Tibial nerve (tissue), 4 donors: ENCODE results near the gene CD151. TPM values are rescaled to one million over a fixed set of nuclear protein-coding genes. Genes with fewer than 3 reads are reported as not detected.

ENCODE experiments used
- DNase-seq, 2 donors: peaks; one replicate each; pipeline ENCODE4 v3.0.0-alpha.2; 2019; ENCODE audit warnings: low spot score in 2 of 2
- H3K27ac ChIP-seq, 4 donors: fragments of 200-600 bp; sonication (generic) in 3 of 4; one replicate each; pipeline ENCODE4 v1.5.1; 2017 to 2019; ENCODE audit warnings: mild to moderate bottlenecking in 1 of 4
- H3K27me3 ChIP-seq, 2 donors: fragments of 200-600 bp; sonication (generic) in 1 of 2; one replicate each; pipeline versions ENCODE4 v1.5.1 to v1.6.0; 2017 to 2019
- H3K36me3 ChIP-seq, 3 donors: fragments of 200-600 bp; sonication (generic); one replicate each; pipeline ENCODE4 v1.5.1; 2018 to 2019
- H3K4me1 ChIP-seq, 4 donors: fragments of 200-600 bp; sonication (generic) in 3 of 4; one replicate each; pipeline ENCODE4 v1.5.1; 2017 to 2019
- H3K4me3 ChIP-seq, 4 donors: fragments of 200-600 bp; sonication (generic) in 3 of 4; one replicate each; pipeline ENCODE4 v1.5.1; 2017 to 2019; ENCODE audit warnings: mild to moderate bottlenecking in 1 of 4, moderate library complexity in 1 of 4
- H3K9me3 ChIP-seq, 4 donors: fragments of 200-600 bp; sonication (generic) in 3 of 4; one replicate each; pipeline ENCODE4 v1.5.1; 2017 to 2019
- EP300 ChIP-seq, 2 donors: sonication (generic); formaldehyde crosslinking; IDR thresholded peaks; one replicate each; pipeline ENCODE4 v1.6.1; 2017; ENCODE audit warnings: antibody characterized with exemption in 2 of 2, mild to moderate bottlenecking in 1 of 2
- POLR2A ChIP-seq, 2 donors: fragments of 450-650 bp; IDR thresholded peaks; one replicate each; pipeline ENCODE4 v1.6.1; 2017; ENCODE audit warnings: antibody characterized with exemption in 2 of 2, mild to moderate bottlenecking in 2 of 2, moderate library complexity in 2 of 2
- WGBS, 2 donors: methylation state at CpG; one replicate each; pipeline ENCODE4 v1.1.5; 2018; 5-methylcytosine and 5-hydroxymethylcytosine counted together
- total RNA-seq, 4 donors: library from RNA; depleted of rRNA; stranded (reverse); fragments of >200 nt; gene quantifications; one replicate each; pipeline ENCODE4 v1.1.0, GENCODE V29; 2016
- TF ChIP-seq, protein P1 (sequence below), 5 experiments: fragments of 200-600 bp in 3 of 5; fragments of 450-650 bp in 2 of 5; sonication (generic) in 3 of 5; IDR thresholded peaks; one replicate each; pipeline ENCODE4 v1.5.1; 2016 to 2019; ENCODE audit warnings: antibody characterized with exemption in 5 of 5, mild to moderate bottlenecking in 3 of 5, moderate library complexity in 2 of 5

The CD151 gene
- total RNA-seq, 4 donors from 2014 or later: 264 to 309 (median 281) TPM

DNA sequence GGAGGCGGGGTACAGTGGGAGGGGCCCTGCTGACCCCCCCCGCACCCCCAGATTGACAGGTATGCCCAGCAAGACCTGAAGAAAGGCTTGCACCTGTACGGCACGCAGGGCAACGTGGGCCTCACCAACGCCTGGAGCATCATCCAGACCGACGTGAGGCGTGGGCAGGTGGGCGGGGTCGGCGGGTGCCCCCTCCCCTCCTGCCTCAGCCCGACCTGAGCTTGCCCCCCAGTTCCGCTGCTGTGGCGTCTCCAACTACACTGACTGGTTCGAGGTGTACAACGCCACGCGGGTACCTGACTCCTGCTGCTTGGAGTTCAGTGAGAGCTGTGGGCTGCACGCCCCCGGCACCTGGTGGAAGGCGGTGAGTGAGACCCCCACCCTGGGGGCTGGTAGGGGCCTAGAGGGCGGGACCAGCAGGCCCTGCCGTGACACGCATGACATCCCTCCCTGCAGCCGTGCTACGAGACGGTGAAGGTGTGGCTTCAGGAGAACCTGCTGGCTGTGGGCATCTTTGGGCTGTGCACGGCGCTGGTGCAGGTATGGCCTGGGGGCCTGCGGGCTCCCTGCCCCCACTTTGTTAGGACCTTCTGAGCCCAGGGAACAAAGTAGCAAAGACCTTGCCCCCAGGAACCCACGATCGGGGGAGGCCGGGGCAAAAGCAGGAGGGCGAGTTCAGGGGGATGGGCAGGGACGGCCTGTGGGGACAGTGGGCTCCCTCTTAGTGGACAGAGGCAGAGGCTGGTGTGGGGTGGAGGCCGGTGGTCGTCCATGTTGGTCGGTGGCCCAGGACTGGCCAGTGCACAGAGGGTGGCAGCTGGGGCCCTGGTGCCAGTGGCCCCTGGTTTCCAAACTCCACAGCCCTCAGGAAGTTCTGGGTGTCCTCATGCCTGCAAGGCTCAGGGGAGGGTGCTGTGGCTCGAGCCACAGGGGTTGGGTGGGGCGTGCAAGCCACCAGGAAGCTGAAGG, 33.0 kb downstream of the CD151 start:
- H3K4me1 ChIP-seq: peaks cover 0 to 28% (median 3%) of the 10 kb centered on the region in 4 donors
- TF ChIP-seq, protein P1, sequence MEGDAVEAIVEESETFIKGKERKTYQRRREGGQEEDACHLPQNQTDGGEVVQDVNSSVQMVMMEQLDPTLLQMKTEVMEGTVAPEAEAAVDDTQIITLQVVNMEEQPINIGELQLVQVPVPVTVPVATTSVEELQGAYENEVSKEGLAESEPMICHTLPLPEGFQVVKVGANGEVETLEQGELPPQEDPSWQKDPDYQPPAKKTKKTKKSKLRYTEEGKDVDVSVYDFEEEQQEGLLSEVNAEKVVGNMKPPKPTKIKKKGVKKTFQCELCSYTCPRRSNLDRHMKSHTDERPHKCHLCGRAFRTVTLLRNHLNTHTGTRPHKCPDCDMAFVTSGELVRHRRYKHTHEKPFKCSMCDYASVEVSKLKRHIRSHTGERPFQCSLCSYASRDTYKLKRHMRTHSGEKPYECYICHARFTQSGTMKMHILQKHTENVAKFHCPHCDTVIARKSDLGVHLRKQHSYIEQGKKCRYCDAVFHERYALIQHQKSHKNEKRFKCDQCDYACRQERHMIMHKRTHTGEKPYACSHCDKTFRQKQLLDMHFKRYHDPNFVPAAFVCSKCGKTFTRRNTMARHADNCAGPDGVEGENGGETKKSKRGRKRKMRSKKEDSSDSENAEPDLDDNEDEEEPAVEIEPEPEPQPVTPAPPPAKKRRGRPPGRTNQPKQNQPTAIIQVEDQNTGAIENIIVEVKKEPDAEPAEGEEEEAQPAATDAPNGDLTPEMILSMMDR (IDR thresholded peaks at IDR 0.05): no peak
- TF ChIP-seq POLR2A (IDR thresholded peaks at IDR 0.05): no peak
- no peak for TF ChIP-seq EP300 (IDR thresholded peaks at IDR 0.05)
- DNase-seq: no peak
- WGBS, 2 donors: 73 to 83% methylated on average over 12 to 36 of the region's 41 CpGs
- no peak overlapping the region for H3K4me3 ChIP-seq
- no peaks in the 10 kb centered on the region for H3K9me3 ChIP-seq
- no peaks in the 10 kb centered on the region for H3K27me3 ChIP-seq
- H3K36me3 ChIP-seq: peaks cover 0 to 83% (median 0%) of the 10 kb centered on the region in 3 donors
- no peak overlapping the region for H3K27ac ChIP-seq

DNA sequence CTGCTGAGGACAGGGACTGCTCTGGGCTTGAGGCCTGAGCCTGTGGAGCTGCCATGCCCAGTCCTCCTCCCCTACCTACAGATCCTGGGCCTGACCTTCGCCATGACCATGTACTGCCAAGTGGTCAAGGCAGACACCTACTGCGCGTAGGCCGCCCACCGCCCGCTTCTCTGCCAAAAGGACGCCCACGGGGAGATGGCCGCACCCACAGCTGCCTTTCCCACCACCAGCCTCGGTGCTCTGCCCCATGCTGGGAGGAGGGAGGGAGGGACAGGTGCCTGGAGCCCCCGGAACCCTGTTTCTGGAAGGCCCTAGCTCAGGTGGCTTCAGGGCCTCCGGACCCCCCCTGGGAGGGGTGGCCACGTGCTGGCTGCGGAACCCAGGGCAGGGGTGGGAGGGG, 33.7 kb downstream of the CD151 start:
- Histone ChIP-seq H3K36me3 (peaks cover 0 to 83% (median 0%) of the 10 kb centered on the region in 3 donors), H3K9me3 (no peaks in the 10 kb centered on the region), H3K4me1 (peaks cover 0 to 20% (median 3%) of the 10 kb centered on the region in 4 donors), H3K27me3 (no peaks in the 10 kb centered on the region), H3K27ac (no peak overlapping the region), H3K4me3 (no peak overlapping the region)
- 79 to 86% methylated on average over 9 to 10 of the region's 14 CpGs for whole genome bisulfite sequencing, 2 donors
- no peak for TF ChIP-seq EP300 (IDR thresholded peaks at IDR 0.05)
- TF ChIP-seq, protein P1 (IDR thresholded peaks at IDR 0.05): no peak
- TF ChIP-seq POLR2A (IDR thresholded peaks at IDR 0.05): no peak
- no peak for DNase-seq

DNA sequence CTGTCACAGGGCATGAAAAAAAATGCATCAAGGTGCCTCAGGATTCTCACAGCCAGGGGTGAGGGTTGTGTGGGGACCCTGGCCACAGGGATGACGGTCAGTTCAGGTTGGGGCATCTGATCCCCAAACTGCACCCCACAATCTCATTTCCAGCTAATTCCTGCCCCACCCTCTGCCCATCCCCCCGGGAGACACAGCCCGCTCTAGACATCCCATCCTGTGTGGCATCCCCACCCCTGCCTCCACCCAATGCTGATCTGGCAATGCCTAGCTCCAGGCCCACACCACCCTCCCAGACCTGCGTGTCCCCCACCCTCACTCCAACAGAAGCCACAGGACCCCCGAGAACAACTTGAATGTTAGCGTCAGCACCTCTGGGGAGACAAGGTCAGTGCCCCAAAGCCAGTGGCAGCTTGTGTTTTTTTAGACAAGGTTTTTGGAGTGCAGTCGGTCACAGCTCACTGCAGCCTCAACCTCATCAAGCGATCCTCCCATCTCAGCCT, 35.2 kb downstream of the CD151 start:
- H3K27ac ChIP-seq: no peak overlapping the region
- H3K9me3 ChIP-seq: no peaks in the 10 kb centered on the region
- peaks cover 0 to 6% (median 0%) of the 10 kb centered on the region in 4 donors for H3K4me1 ChIP-seq
- no peaks in the 10 kb centered on the region for H3K27me3 ChIP-seq
- WGBS, 2 donors: 80 to 82% methylated on average over 8 of the region's 8 CpGs
- H3K4me3 ChIP-seq: no peak overlapping the region
- H3K36me3 ChIP-seq: peaks cover 0 to 77% (median 0%) of the 10 kb centered on the region in 3 donors
- TF ChIP-seq POLR2A (IDR thresholded peaks at IDR 0.05): no peak
- TF ChIP-seq, protein P1 (IDR thresholded peaks at IDR 0.05): no peak
- no peak for TF ChIP-seq EP300 (IDR thresholded peaks at IDR 0.05)
- no peak for DNase-seq

DNA sequence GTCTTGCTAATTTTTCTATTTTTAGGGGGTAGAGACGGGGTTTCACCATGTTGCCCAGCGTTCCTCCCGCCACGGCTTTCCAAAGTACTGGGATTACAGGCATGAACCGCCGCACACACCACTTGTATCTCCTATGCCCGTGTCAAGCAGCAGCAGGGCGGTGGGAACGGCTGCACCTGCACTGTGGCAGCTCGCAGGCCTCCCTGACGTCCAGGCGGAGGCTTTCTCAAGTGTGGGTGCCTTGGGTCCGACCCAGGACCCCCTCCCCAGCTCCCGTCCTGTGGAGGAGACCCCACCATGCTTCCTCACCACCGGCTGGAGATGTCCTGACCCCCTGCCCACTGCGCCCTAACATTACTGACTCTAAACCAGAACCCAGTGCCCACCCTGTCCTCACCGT, 35.6 kb downstream of the CD151 start:
- Histone ChIP-seq H3K36me3 (peaks cover 0 to 72% (median 0%) of the 10 kb centered on the region in 3 donors), H3K27ac (no peak overlapping the region), H3K27me3 (no peaks in the 10 kb centered on the region), H3K4me3 (no peak overlapping the region), H3K9me3 (no peaks in the 10 kb centered on the region), H3K4me1 (peaks cover 0 to 2% (median 0%) of the 10 kb centered on the region in 4 donors)
- DNase-seq: no peak
- 83 to 90% methylated on average over 12 to 17 of the region's 17 CpGs for WGBS, 2 donors
- TF ChIP-seq, protein P1 (IDR thresholded peaks at IDR 0.05): no peak
- TF ChIP-seq EP300 (IDR thresholded peaks at IDR 0.05): no peak
- no peak for TF ChIP-seq POLR2A (IDR thresholded peaks at IDR 0.05)

DNA sequence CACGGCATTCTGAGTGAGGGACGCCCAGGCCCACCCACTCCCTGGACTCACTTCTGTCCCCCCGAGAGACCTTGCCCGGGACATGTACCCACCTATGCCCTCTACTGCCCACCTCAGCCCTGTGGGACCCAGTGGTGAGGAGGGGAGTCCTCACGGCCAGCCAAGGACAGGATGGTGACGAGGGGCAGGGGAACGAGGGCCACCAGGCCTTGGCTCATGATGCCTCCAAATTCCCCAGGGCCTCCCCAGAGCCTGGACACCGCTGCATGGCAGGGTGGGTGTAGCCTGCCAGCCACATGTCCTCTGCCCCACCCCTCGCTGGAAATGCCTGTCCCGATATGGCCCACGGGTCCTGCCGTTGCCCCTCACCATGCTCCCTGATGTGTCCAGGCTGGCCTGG, 36.0 kb downstream of the CD151 start:
- WGBS, 2 donors: 82 to 89% methylated on average over 7 to 8 of the region's 12 CpGs
- TF ChIP-seq, protein P1 (IDR thresholded peaks at IDR 0.05): no peak
- TF ChIP-seq POLR2A (IDR thresholded peaks at IDR 0.05) (no peak), EP300 (IDR thresholded peaks at IDR 0.05) (no peak)
- H3K9me3 ChIP-seq: no peaks in the 10 kb centered on the region
- H3K27ac ChIP-seq: no peak overlapping the region
- H3K4me3 ChIP-seq: no peak overlapping the region
- no peaks in the 10 kb centered on the region for H3K27me3 ChIP-seq
- H3K4me1 ChIP-seq: no peaks in the 10 kb centered on the region
- no peak for DNase-seq
- H3K36me3 ChIP-seq: peaks cover 0 to 68% (median 0%) of the 10 kb centered on the region in 3 donors
